ENCODE measurements around the gene ZCRB1. TPM values are rescaled to one million over a fixed set of nuclear protein-coding genes. Genes with fewer than 3 reads are reported as not detected.
"Not testable (repeated sequence)": the region's sequence is repeated elsewhere in the genome, so short reads cannot be mapped to it uniquely, and the experiment has no call there.

The ZCRB1 gene
- total RNA-seq, 1 experiment from 2014 or later: 33.9 TPM

DNA sequence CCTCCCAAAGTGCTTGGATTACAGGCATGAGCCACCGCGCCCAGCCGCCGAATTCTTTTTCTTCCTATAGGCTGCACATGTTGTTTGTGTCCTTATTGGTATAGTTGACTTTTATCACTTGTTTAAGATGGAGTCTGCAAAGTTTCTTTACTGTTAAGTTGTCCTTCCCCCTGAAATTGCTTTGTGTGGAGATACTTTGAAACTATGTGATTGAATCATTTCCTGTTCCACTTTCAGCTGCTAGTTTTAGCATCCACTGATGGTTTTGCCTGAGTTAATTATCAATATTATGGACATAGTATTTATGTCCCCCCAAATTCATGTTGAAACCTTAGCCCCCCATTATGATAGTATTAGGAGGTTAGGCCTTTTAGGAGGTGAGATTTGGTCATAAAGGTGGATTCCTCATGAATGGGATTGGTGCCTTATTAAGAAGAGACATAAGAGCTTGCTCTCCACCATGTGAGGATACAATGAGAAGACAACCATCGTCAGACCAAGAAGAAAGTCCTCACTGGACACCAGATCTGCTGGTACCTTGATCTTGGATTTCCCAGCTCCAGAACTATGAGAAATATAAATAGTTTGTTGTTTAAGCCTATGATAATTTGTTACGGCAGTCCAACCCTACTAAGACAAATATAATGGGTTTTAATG is 35.0 kb upstream of the ZCRB1 start:
- H3K9me2 ChIP-seq (replicated peaks; ENCODE audit: low read length): no peaks in the 10 kb centered on the region
- H3K4me3 ChIP-seq (ENCODE audit: low read length): no peak overlapping the region
- no peak for TF ChIP-seq EZH2phosphoT487 (IDR thresholded peaks at IDR 0.05; ENCODE audit: borderline replicate concordance, low read length)
- no peak for TF ChIP-seq EZH2 (IDR thresholded peaks at IDR 0.05; ENCODE audit: low read length, unreplicated experiment)
- TF ChIP-seq, protein P1, sequence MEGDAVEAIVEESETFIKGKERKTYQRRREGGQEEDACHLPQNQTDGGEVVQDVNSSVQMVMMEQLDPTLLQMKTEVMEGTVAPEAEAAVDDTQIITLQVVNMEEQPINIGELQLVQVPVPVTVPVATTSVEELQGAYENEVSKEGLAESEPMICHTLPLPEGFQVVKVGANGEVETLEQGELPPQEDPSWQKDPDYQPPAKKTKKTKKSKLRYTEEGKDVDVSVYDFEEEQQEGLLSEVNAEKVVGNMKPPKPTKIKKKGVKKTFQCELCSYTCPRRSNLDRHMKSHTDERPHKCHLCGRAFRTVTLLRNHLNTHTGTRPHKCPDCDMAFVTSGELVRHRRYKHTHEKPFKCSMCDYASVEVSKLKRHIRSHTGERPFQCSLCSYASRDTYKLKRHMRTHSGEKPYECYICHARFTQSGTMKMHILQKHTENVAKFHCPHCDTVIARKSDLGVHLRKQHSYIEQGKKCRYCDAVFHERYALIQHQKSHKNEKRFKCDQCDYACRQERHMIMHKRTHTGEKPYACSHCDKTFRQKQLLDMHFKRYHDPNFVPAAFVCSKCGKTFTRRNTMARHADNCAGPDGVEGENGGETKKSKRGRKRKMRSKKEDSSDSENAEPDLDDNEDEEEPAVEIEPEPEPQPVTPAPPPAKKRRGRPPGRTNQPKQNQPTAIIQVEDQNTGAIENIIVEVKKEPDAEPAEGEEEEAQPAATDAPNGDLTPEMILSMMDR (conservative IDR thresholded peaks at IDR 0.05; ENCODE audit: low read depth, low read length): no peak
- H3K9me3 ChIP-seq (ENCODE audit: low read length): no peaks in the 10 kb centered on the region
- CTCF ChIA-PET: no interaction called here
- H3K36me3 ChIP-seq (ENCODE audit: low read depth, low read length): peaks cover 10% of the 10 kb centered on the region; the same call in 1 of the 2 replicates
- no peak overlapping the region for H2AFZ ChIP-seq (ENCODE audit: low read length)
- no peaks in the 10 kb centered on the region for H3F3A ChIP-seq (ENCODE audit: low read length, unreplicated experiment)
- peaks cover 4% of the 10 kb centered on the region; the same call in 1 of the 2 replicates for H3K79me2 ChIP-seq (ENCODE audit: low read length)
- intact Hi-C loops (cut with micrococcal nuclease): no loop called here
- H3K27ac ChIP-seq (ENCODE audit: low read length): no peak overlapping the region
- POLR2A ChIA-PET (ENCODE audit: unreplicated experiment): no interaction called here
- no peaks in the 10 kb centered on the region for H3K27me3 ChIP-seq (ENCODE audit: low read length)
- no TSS peak for BruUV-seq (replicated peaks)
- no peak overlapping the region for H3K9ac ChIP-seq (ENCODE audit: low read length)
- no peak for ATAC-seq
- H3K4me1 ChIP-seq (ENCODE audit: insufficient read depth, low read length): no peaks in the 10 kb centered on the region
- H3K4me2 ChIP-seq (ENCODE audit: low read length): no peak overlapping the region
- no peaks in the 10 kb centered on the region for H4K20me1 ChIP-seq (ENCODE audit: low read length)
- no peak for DNase-seq

DNA sequence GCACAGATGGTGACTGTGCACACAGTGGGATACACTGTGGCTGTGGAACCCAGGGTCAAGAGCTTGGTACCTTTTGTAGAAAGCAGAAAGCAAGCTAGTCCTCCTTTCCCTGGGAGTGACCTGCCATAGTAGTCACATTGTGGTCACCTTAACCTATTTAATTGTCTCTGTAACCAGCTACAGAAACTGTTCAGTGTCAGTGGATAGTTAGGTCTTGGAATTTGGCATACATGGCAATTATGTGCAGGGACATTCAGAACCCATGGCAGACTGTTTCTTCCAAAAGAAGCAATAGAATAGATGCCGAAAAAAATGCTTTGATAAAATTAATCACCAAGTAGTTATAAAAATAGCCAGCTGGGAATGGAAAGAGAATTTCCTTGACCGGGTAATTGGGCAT is 30.4 kb upstream of the ZCRB1 start:
- H3F3A ChIP-seq (ENCODE audit: low read length, unreplicated experiment): no peaks in the 10 kb centered on the region
- H4K20me1 ChIP-seq (ENCODE audit: low read length): no peaks in the 10 kb centered on the region
- no peak overlapping the region for H3K27ac ChIP-seq (ENCODE audit: low read length)
- H3K36me3 ChIP-seq (ENCODE audit: low read depth, low read length): peaks cover 8% of the 10 kb centered on the region
- no peak overlapping the region for H3K4me3 ChIP-seq (ENCODE audit: low read length)
- intact Hi-C loops (cut with micrococcal nuclease): no loop called here
- DNase-seq (no peak), ATAC-seq (no peak)
- no peaks in the 10 kb centered on the region for H3K27me3 ChIP-seq (ENCODE audit: low read length)
- H3K4me2 ChIP-seq (ENCODE audit: low read length): no peak overlapping the region
- no peak overlapping the region for H2AFZ ChIP-seq (ENCODE audit: low read length)
- no peak overlapping the region for H3K9ac ChIP-seq (ENCODE audit: low read length)
- H3K9me3 ChIP-seq (ENCODE audit: low read length): no peaks in the 10 kb centered on the region
- TF ChIP-seq, protein P1 (conservative IDR thresholded peaks at IDR 0.05; ENCODE audit: low read depth, low read length): no peak
- TF ChIP-seq EZH2phosphoT487 (IDR thresholded peaks at IDR 0.05; ENCODE audit: borderline replicate concordance, low read length): no peak
- BruUV-seq (replicated peaks): no TSS peak
- ChIA-PET POLR2A (ENCODE audit: unreplicated experiment) (no interaction called here), CTCF (no interaction called here)
- no peaks in the 10 kb centered on the region for H3K4me1 ChIP-seq (ENCODE audit: insufficient read depth, low read length)
- no peaks in the 10 kb centered on the region for H3K79me2 ChIP-seq (ENCODE audit: low read length)
- no peaks in the 10 kb centered on the region for H3K9me2 ChIP-seq (replicated peaks; ENCODE audit: low read length)

DNA sequence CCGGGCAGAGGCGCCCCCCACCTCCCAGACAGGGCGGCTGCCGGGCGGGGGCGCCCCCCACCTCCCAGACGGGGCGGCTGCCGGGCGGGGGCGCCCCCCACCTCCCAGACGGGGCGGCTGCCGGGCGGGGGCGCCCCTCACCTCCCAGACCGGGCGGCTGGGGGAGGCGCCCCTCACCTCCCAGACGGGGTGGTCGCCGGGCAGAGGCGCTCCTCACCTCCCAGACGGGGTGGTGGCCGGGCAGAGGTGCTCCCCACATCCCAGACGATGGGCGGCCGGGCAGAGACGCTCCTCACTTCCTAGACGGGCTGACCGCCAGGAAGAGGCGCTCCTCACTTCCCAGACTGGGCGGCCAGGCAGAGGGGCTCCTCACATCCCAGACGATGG is 24.1 kb upstream of the ZCRB1 start:
- intact Hi-C loops (cut with micrococcal nuclease); H3K4me1 ChIP-seq (ENCODE audit: insufficient read depth, low read length); H4K20me1 ChIP-seq (ENCODE audit: low read length); POLR2A ChIA-PET (ENCODE audit: unreplicated experiment); H3K9me3 ChIP-seq (ENCODE audit: low read length); DNase-seq; BruUV-seq (replicated peaks); H3K4me3 ChIP-seq (ENCODE audit: low read length); H3K4me2 ChIP-seq (ENCODE audit: low read length); H3K36me3 ChIP-seq (ENCODE audit: low read depth, low read length); H3F3A ChIP-seq (ENCODE audit: low read length, unreplicated experiment); H2AFZ ChIP-seq (ENCODE audit: low read length); ATAC-seq; H3K9ac ChIP-seq (ENCODE audit: low read length); H3K27ac ChIP-seq (ENCODE audit: low read length); H3K27me3 ChIP-seq (ENCODE audit: low read length); H3K9me2 ChIP-seq (replicated peaks; ENCODE audit: low read length); CTCF ChIA-PET: not testable (repeated sequence)
- peaks cover 28% of the 10 kb centered on the region for H3K79me2 ChIP-seq (ENCODE audit: low read length)

DNA sequence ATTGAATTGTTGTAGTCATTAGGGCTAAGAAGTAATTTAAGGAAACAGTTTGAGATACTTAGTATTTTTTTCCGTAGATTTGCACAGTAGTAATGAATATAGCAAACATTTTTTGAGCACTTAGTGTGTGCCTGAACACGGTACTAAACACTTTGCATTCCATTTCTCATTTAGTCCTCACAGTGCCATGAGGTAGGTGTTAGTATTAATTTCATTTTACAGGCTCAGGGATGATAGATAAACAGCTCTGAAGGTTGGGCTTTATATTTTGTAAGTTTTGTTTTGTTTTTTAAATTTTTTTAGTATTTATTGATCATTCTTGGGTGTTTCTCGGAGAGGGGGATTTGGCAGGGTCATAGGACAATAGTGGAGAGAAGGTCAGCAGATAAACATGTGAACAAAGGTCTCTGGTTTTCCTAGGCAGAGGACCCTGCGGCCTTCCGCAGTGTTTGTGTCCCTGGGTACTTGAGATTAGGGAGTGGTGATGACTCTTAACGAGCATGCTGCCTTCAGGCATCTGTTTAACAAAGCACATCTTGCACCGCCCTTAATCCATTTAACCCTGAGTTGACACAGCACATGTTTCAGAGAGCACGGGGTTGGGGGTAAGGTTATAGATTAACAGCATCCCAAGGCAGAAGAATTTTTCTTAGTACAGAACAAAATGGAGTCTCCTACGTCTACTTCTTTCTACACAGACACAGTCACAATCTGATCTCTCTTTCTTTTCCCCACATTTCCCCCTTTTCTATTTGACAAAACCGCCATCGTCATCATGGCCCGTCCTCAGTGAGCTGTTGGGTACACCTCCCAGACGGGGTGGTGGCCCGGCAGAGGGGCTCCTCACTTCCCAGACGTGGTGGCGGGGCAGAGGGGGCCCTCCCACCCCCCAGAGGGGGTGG is 23.5 kb upstream of the ZCRB1 start:
- peaks cover 33% of the 10 kb centered on the region for H3K79me2 ChIP-seq (ENCODE audit: low read length)
- H3F3A ChIP-seq (ENCODE audit: low read length, unreplicated experiment); H3K9me3 ChIP-seq (ENCODE audit: low read length); H3K4me2 ChIP-seq (ENCODE audit: low read length); ATAC-seq; H3K9ac ChIP-seq (ENCODE audit: low read length); intact Hi-C loops (cut with micrococcal nuclease); H3K36me3 ChIP-seq (ENCODE audit: low read depth, low read length); H3K27ac ChIP-seq (ENCODE audit: low read length); H4K20me1 ChIP-seq (ENCODE audit: low read length); H3K4me3 ChIP-seq (ENCODE audit: low read length); H2AFZ ChIP-seq (ENCODE audit: low read length); H3K4me1 ChIP-seq (ENCODE audit: insufficient read depth, low read length); POLR2A ChIA-PET (ENCODE audit: unreplicated experiment); DNase-seq; BruUV-seq (replicated peaks); CTCF ChIA-PET; H3K27me3 ChIP-seq (ENCODE audit: low read length); H3K9me2 ChIP-seq (replicated peaks; ENCODE audit: low read length): not testable (repeated sequence)
